ENCODE measurements around the gene CBX1.

Gene CBX1

GRCh38 chr17:48024149-48025039 is 76.9 kb downstream of the CBX1 start:
- no peak for DNase-seq

- peak; percentile 90 for DNase-seq
These were observed 77.7 kb downstream of the CBX1 start for GRCh38 chr17:48023400-48024148.

- DNase-seq = no peak
These were observed 78.4 kb downstream of the CBX1 start for GRCh38 chr17:48022901-48023300.

GRCh38 chr17:48021934-48022333 is 79.3 kb downstream of the CBX1 start:
- DNase-seq = no peak
